Breast epithelium (tissue), 3 donors: Measurements from ENCODE around the gene CDYL.

Source experiments
- CTCF ChIP-seq, 3 donors: fragments of 450-650 bp; IDR thresholded peaks; one replicate each; pipeline ENCODE4 v1.5.1; 2016 to 2017; ENCODE audit warnings: antibody characterized with exemption in 3 of 3, mild to moderate bottlenecking in 3 of 3, moderate library complexity in 3 of 3
- POLR2A ChIP-seq: fragments of 450-650 bp; IDR thresholded peaks from one replicate; pipeline ENCODE4 v1.6.1; 2016; ENCODE audit warnings: antibody characterized with exemption, mild to moderate bottlenecking, moderate library complexity

GRCh38 chr6:4816904-4817303 is 40.7 kb downstream of the CDYL start:
- no peak for TF ChIP-seq CTCF (IDR thresholded peaks at IDR 0.05)
- no peak for TF ChIP-seq POLR2A
